Trophoblast cell (in vitro differentiated cells and primary cell): ENCODE data around the gene RAB44.

ENCODE experiments used
- DNase-seq, 2 donors: peaks; one replicate each; pipeline ENCODE4 v3.0.0-alpha.2; 2016
- H2AFZ ChIP-seq: 2 replicates; pipeline ENCODE4 v1.6.1; 2013; ENCODE audit warnings: low read length, moderate library complexity, mild to moderate bottlenecking; ENCODE audit not compliant: insufficient read depth, poor library complexity
- H2AK5ac ChIP-seq: 2 replicates; pipeline ENCODE4 v1.6.1; 2013; ENCODE audit warnings: mild to moderate bottlenecking, low read length
- H2BK120ac ChIP-seq: 2 replicates; pipeline ENCODE4 v1.6.1; 2013; ENCODE audit warnings: low read length, mild to moderate bottlenecking, moderate library complexity; ENCODE audit not compliant: insufficient read depth, poor library complexity
- H2BK12ac ChIP-seq: 2 replicates; pipeline ENCODE4 v1.6.1; 2013; ENCODE audit warnings: mild to moderate bottlenecking, low read length, moderate library complexity
- H2BK5ac ChIP-seq: 2 replicates; pipeline ENCODE4 v1.6.1; 2013; ENCODE audit warnings: low read length, low read depth, moderate library complexity, mild to moderate bottlenecking; ENCODE audit not compliant: poor library complexity
- H3K14ac ChIP-seq: 2 replicates; pipeline ENCODE4 v1.6.1; 2013; ENCODE audit warnings: mild to moderate bottlenecking, low read length
- H3K18ac ChIP-seq: 2 replicates; pipeline ENCODE4 v1.6.1; 2013; ENCODE audit warnings: mild to moderate bottlenecking, low read length
- H3K23ac ChIP-seq: 2 replicates; pipeline ENCODE4 v1.6.1; 2013; ENCODE audit warnings: low read length
- H3K27ac ChIP-seq: 2 replicates; pipeline ENCODE4 v1.5.1; 2013; ENCODE audit warnings: low read depth, mild to moderate bottlenecking, inconsistent platforms, low read length, moderate library complexity
- H3K27me3 ChIP-seq: 2 replicates; pipeline ENCODE4 v1.6.1; 2013; ENCODE audit warnings: inconsistent platforms, mild to moderate bottlenecking, low read length, moderate library complexity; ENCODE audit not compliant: insufficient read depth
- H3K36me3 ChIP-seq, 2 experiments: 1 replicate in 1 of 2; 2 replicates in 1 of 2; pipeline ENCODE4 v1.6.1; 2013; ENCODE audit warnings: low read length in 2 of 2, mild to moderate bottlenecking in 2 of 2, moderate library complexity in 1 of 2; ENCODE audit not compliant: insufficient read depth in 2 of 2, control insufficient read depth in 1 of 2
- H3K4ac ChIP-seq: 2 replicates; pipeline ENCODE4 v1.6.1; 2013; ENCODE audit warnings: low read depth, mild to moderate bottlenecking, low read length, moderate library complexity
- H3K4me1 ChIP-seq, 2 experiments: 1 replicate in 1 of 2; 2 replicates in 1 of 2; pipeline ENCODE4 v1.6.1; 2013; ENCODE audit warnings: low read length in 2 of 2, mild to moderate bottlenecking in 2 of 2, moderate library complexity in 1 of 2; ENCODE audit not compliant: insufficient read depth in 2 of 2, control insufficient read depth in 1 of 2
- H3K4me2 ChIP-seq: 2 replicates; pipeline ENCODE4 v1.6.1; 2013; ENCODE audit warnings: inconsistent platforms, mild to moderate bottlenecking, low read length, moderate library complexity
- H3K4me3 ChIP-seq: 2 replicates; pipeline ENCODE4 v1.5.1; 2013; ENCODE audit warnings: mild to moderate bottlenecking, low read depth, low read length, inconsistent platforms
- H3K79me1 ChIP-seq: one replicate; pipeline ENCODE4 v1.6.1; 2013; ENCODE audit warnings: low read length
- H3K79me2 ChIP-seq: 2 replicates; pipeline ENCODE4 v1.6.1; 2013; ENCODE audit warnings: low read length, mild to moderate bottlenecking; ENCODE audit not compliant: control insufficient read depth, insufficient read depth, poor library complexity
- H3K9ac ChIP-seq: 2 replicates; pipeline ENCODE4 v1.6.1; 2013; ENCODE audit warnings: mild to moderate bottlenecking, low read length
- H3K9me3 ChIP-seq: 2 replicates; pipeline ENCODE4 v1.6.1; 2013; ENCODE audit warnings: low read depth, mild to moderate bottlenecking, control low read depth, inconsistent platforms, low read length; ENCODE audit not compliant: insufficient read depth
- H4K12ac ChIP-seq: 2 replicates; pipeline ENCODE4 v1.6.1; 2013; ENCODE audit warnings: low read depth, mild to moderate bottlenecking, low read length, moderate library complexity
- H4K8ac ChIP-seq: 2 replicates; pipeline ENCODE4 v1.6.1; 2013; ENCODE audit warnings: low read depth, mild to moderate bottlenecking, low read length, moderate library complexity
- H4K91ac ChIP-seq: one replicate; pipeline ENCODE4 v1.6.1; 2013; ENCODE audit warnings: low read depth, mild to moderate bottlenecking, low read length, moderate library complexity
- WGBS: extraction: QIAGEN DNeasy Blood & Tissue Kit; methylation state at CpG from one replicate; pipeline ENCODE4 v1.1.7; 2013; ENCODE audit warnings: missing lambda C conversion rate; ENCODE audit not compliant: insufficient read length, insufficient coverage; ENCODE audit errors: extremely low coverage; 5-methylcytosine and 5-hydroxymethylcytosine counted together

RAB44 gene

DNA sequence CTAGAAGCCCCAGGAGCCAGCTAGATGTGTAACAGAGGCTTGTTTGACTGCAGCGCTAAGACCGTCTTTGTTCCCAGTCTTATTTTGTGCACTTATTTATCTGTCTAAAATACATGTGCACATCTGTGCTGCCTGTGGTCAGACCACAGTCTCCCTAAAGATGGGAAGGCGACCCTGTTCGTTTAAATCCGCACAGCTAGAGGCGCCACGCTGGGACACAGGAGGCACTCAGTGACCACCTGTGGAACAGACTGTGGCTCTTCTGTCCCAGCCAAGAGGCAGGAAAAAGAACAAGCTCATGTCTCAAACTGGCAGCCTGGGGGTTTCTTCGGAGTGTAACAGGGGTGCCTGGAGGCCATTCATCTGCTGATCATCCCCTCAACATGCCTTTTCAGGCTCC is 74.8 kb downstream of the RAB44 start:
- no peak overlapping the region for H3K27ac ChIP-seq
- no CpG with 5 or more reads among the region's 8 CpGs for WGBS
- H3K4me3 ChIP-seq = no peak overlapping the region
- H3K27me3 ChIP-seq = no peaks in the 10 kb centered on the region
- no peak overlapping the region for H3K4ac ChIP-seq
- H3K79me1 ChIP-seq = peaks cover 3% of the 10 kb centered on the region
- H3K4me2 ChIP-seq = no peak overlapping the region
- no peaks in the 10 kb centered on the region for H3K79me2 ChIP-seq
- no peak overlapping the region for H3K14ac ChIP-seq
- H3K9me3 ChIP-seq = no peaks in the 10 kb centered on the region
- no peak overlapping the region for H2AFZ ChIP-seq
- no peak for DNase-seq
- no peak overlapping the region for H2AK5ac ChIP-seq
- H4K12ac ChIP-seq = no peak overlapping the region
- no peak overlapping the region for H2BK12ac ChIP-seq
- peaks cover 0 to 12% of the 10 kb centered on the region in 2 experiments for H3K4me1 ChIP-seq
- no peak overlapping the region for H2BK120ac ChIP-seq
- H2BK5ac ChIP-seq = no peak overlapping the region
- no peaks in the 10 kb centered on the region for H3K36me3 ChIP-seq
- H4K91ac ChIP-seq = no peak overlapping the region
- H3K9ac ChIP-seq = no peak overlapping the region
- H3K18ac ChIP-seq = no peak overlapping the region
- H3K23ac ChIP-seq = no peak overlapping the region
- peak overlapping the region; percentile 18 for H4K8ac ChIP-seq

DNA sequence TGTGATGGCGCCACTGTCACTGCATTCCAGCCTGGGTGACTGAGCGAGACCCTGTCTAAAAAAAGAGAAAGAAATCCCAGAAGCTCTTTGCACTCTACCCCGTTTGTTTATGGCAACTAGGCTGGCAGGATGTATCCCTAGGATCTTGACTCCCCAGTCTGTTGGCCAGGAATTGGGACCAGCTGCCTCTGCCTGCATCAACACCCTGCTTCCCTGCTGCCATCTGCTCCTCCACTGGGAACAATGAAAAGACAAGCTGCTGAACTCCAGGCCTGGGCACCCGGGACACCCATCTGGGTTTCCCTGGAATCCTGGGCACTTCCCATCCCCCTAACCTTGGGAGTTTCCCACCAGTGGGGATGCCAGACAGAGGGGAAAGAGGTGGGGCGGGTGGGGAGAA is 76.7 kb downstream of the RAB44 start:
- Histone ChIP-seq H3K14ac (no peak overlapping the region), H3K79me1 (no peaks in the 10 kb centered on the region), H3K36me3 (no peaks in the 10 kb centered on the region), H3K27me3 (no peaks in the 10 kb centered on the region), H3K9ac (no peak overlapping the region), H3K23ac (no peak overlapping the region), H2BK5ac (no peak overlapping the region), H3K18ac (no peak overlapping the region), H4K8ac (no peak overlapping the region), H3K79me2 (no peaks in the 10 kb centered on the region), H3K27ac (no peak overlapping the region), H2AFZ (no peak overlapping the region), H3K4ac (no peak overlapping the region), H2BK12ac (no peak overlapping the region), H2AK5ac (no peak overlapping the region), H4K12ac (no peak overlapping the region), H2BK120ac (no peak overlapping the region), H3K4me3 (no peak overlapping the region), H4K91ac (no peak overlapping the region), H3K4me2 (no peak overlapping the region), H3K4me1 (peaks cover 0 to 6% of the 10 kb centered on the region in 2 experiments), H3K9me3 (no peaks in the 10 kb centered on the region)
- no peak for DNase-seq
- WGBS = no CpG with 5 or more reads among the region's 5 CpGs

DNA sequence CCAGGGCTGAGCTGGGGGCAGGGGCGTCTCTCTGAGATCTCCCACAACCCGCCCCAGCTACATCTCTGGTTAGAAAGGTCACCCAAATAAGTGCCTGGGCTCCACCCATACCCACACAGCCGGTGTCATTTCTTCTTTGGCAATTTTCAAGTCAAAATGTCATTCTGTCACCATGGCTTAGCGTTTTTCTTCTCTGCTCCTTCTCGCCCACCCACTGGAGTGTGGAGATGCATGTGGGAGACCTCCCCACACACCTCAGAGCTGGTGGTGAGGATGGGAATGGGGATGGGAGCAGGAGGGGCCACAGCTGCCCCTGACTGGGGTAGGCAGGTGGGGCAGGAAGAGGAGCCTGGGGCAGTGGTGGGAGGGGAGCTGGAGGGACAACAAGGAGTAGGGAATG is 78.5 kb downstream of the RAB44 start:
- H3K27ac ChIP-seq = no peak overlapping the region
- H2BK120ac ChIP-seq = no peak overlapping the region
- H4K91ac ChIP-seq = no peak overlapping the region
- H3K9me3 ChIP-seq = no peaks in the 10 kb centered on the region
- H4K8ac ChIP-seq = no peak overlapping the region
- H3K36me3 ChIP-seq = no peaks in the 10 kb centered on the region
- H3K27me3 ChIP-seq = no peaks in the 10 kb centered on the region
- no peak overlapping the region for H2BK5ac ChIP-seq
- H3K4me1 ChIP-seq = peaks cover 0 to 3% of the 10 kb centered on the region in 2 experiments
- DNase-seq = no peak
- WGBS = no CpG with 5 or more reads among the region's 5 CpGs
- no peak overlapping the region for H3K4ac ChIP-seq
- H3K79me2 ChIP-seq = no peaks in the 10 kb centered on the region
- H4K12ac ChIP-seq = no peak overlapping the region
- H3K4me3 ChIP-seq = no peak overlapping the region
- no peak overlapping the region for H3K14ac ChIP-seq
- H3K23ac ChIP-seq = no peak overlapping the region
- no peak overlapping the region for H2AFZ ChIP-seq
- no peaks in the 10 kb centered on the region for H3K79me1 ChIP-seq
- H2BK12ac ChIP-seq = no peak overlapping the region
- no peak overlapping the region for H3K4me2 ChIP-seq
- H2AK5ac ChIP-seq = no peak overlapping the region
- H3K18ac ChIP-seq = no peak overlapping the region
- H3K9ac ChIP-seq = no peak overlapping the region

DNA sequence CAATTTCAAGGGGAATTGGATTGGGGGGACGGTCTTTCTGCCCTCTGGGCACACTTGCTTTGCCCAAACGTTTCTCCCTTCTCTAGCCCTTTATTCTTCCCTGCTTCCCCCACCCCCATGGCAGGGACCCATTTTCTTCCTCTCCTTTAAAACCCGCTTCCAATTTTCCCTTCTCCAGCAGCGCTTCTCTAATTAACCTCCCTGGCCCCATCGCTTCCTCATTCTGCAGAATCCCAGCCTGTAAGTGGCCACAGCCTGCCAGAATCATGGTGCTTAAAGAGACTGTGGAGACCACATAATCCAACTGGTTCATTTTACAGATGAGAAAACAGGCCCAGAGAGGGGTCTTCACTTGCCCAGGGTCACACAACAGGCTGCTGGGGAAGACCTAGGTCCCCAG is 80.2 kb downstream of the RAB44 start:
- H3K4me3 ChIP-seq = no peak overlapping the region
- H2BK120ac ChIP-seq = no peak overlapping the region
- no peak overlapping the region for H3K27ac ChIP-seq
- H3K79me2 ChIP-seq = no peaks in the 10 kb centered on the region
- H2AFZ ChIP-seq = no peak overlapping the region
- no peak overlapping the region for H2BK12ac ChIP-seq
- WGBS = no CpG with 5 or more reads among the region's 5 CpGs
- H3K4me1 ChIP-seq = peaks cover 3 to 4% of the 10 kb centered on the region in 2 experiments
- no peak overlapping the region for H3K4ac ChIP-seq
- no peak overlapping the region for H4K8ac ChIP-seq
- no peaks in the 10 kb centered on the region for H3K79me1 ChIP-seq
- H3K23ac ChIP-seq = no peak overlapping the region
- DNase-seq = no peak
- no peaks in the 10 kb centered on the region for H3K27me3 ChIP-seq
- H3K14ac ChIP-seq = no peak overlapping the region
- no peak overlapping the region for H2AK5ac ChIP-seq
- H4K91ac ChIP-seq = no peak overlapping the region
- H3K36me3 ChIP-seq = no peaks in the 10 kb centered on the region
- no peaks in the 10 kb centered on the region for H3K9me3 ChIP-seq
- no peak overlapping the region for H4K12ac ChIP-seq
- H3K18ac ChIP-seq = no peak overlapping the region
- no peak overlapping the region for H2BK5ac ChIP-seq
- no peak overlapping the region for H3K4me2 ChIP-seq
- H3K9ac ChIP-seq = no peak overlapping the region
